Pons (tissue), 1 donor: ENCODE results near the gene KRT9.

Experiments
- DNase-seq: peaks from one replicate; pipeline ENCODE4 v3.0.0-alpha.2; 2016; ENCODE audit warnings: low spot score

The KRT9 gene

GRCh38 chr17:41527063-41528023, 44.5 kb downstream of the KRT9 start:
- no peak for DNase-seq

GRCh38 chr17:41524261-41524660, 47.6 kb downstream of the KRT9 start:
- DNase-seq = no peak

GRCh38 chr17:41523787-41524186, 48.1 kb downstream of the KRT9 start:
- DNase-seq = no peak

- no peak for DNase-seq
These were observed 48.6 kb downstream of the KRT9 start for GRCh38 chr17:41523225-41523593.

- DNase-seq = no peak
These were observed 49.3 kb downstream of the KRT9 start for GRCh38 chr17:41522301-41523224.

GRCh38 chr17:41521574-41522261, 50.1 kb downstream of the KRT9 start:
- DNase-seq = no peak

GRCh38 chr17:41520821-41521521, 50.9 kb downstream of the KRT9 start:
- no peak for DNase-seq

GRCh38 chr17:41519501-41520224, 52.2 kb downstream of the KRT9 start:
- DNase-seq = no peak

- DNase-seq = no peak
These were observed 52.9 kb downstream of the KRT9 start, which contains the start of gene KRT15 for GRCh38 chr17:41518789-41519449. Gene KRT15, minus strand, starts transcription at chr17:41518890. Its CDS starts 63 bp downstream, at chr17:41518827.

- DNase-seq = no peak
These were observed 53.8 kb downstream of the KRT9 start for GRCh38 chr17:41518031-41518430.

- no peak for DNase-seq
These were observed 55.0 kb downstream of the KRT9 start for GRCh38 chr17:41516830-41517283.

GRCh38 chr17:41516147-41516829, 55.6 kb downstream of the KRT9 start:
- no peak for DNase-seq
